ENCODE data around the gene HS3ST3A1. TPM values are rescaled to one million over a fixed set of nuclear protein-coding genes. Genes with fewer than 3 reads are reported as not detected.

The HS3ST3A1 gene
- total and polyA plus RNA-seq, 5 donors = 2.2 to 21.1 (median 5.6) TPM

DNA sequence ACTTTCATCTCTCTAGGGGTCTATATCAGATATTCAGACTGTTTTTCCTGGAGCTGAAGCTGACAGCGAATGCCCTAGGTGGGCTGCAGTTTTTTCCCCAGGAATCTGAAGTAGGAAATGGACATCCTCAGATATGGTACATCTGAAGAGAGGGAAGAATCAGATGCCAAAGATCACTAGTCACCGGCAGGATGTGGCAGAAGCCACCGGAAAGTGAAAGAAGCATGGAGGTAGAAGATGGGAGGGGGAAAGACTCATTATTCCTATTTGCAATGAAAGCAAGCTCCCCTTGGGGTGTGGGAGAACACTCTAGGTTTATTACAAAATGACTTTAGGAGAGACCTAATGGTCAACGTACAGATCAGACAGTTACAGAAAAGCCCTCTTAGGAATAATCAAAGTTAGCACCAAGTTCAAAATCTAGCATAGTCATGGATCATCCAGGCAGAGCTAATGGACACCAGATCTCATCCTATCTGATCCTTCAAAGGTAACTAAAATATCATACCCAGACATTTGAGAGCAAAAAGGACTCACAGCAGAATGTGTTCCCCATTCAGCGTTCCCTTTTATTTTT, 110.7 kb downstream of the HS3ST3A1 start:
- DNase-seq (no peak), ATAC-seq (no peak)
- WGBS = 74% methylated on average over 5 of the region's 5 CpGs
- no peaks in the 10 kb centered on the region for H3K27me3 ChIP-seq (ENCODE audit: control insufficient read depth, insufficient read depth)
- H3K27ac ChIP-seq (ENCODE audit: low read length) = no peak overlapping the region
- no peaks in the 10 kb centered on the region for H3K9me3 ChIP-seq (ENCODE audit: control insufficient read depth, low read length)
- intact Hi-C loops (cut with DNase I) = no loop called here
- no peak overlapping the region for H3K4me3 ChIP-seq (ENCODE audit: low read length)
- no peaks in the 10 kb centered on the region for H3K4me1 ChIP-seq (ENCODE audit: control insufficient read depth, insufficient read depth, low read length)

DNA sequence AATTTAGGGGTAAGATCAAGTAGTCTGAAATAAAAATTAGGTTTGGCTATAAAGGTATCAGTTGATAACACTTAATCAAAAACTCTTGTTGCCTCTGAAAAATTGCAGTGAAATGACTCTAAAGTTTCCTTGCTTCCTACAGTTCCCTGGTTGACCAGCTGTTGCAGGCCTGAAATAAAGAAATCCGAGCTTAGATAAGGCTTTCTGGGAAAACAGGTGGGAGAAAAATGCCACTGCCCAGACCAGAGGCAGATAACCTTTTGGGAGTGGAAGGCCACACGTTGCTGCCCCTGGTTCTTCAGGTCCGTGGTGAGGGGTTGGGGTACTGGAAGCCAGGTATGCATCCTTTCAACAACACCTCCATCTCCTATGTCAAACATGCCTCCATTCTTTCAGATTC, 111.3 kb downstream of the HS3ST3A1 start:
- no peak overlapping the region for H3K27ac ChIP-seq (ENCODE audit: low read length)
- no peak for ATAC-seq
- 50% methylated on average over 3 of the region's 3 CpGs for WGBS
- no peak overlapping the region for H3K4me3 ChIP-seq (ENCODE audit: low read length)
- DNase-seq = no peak
- no peaks in the 10 kb centered on the region for H3K9me3 ChIP-seq (ENCODE audit: control insufficient read depth, low read length)
- intact Hi-C loops (cut with DNase I) = no loop called here
- no peaks in the 10 kb centered on the region for H3K4me1 ChIP-seq (ENCODE audit: control insufficient read depth, insufficient read depth, low read length)
- H3K27me3 ChIP-seq (ENCODE audit: control insufficient read depth, insufficient read depth) = no peaks in the 10 kb centered on the region

DNA sequence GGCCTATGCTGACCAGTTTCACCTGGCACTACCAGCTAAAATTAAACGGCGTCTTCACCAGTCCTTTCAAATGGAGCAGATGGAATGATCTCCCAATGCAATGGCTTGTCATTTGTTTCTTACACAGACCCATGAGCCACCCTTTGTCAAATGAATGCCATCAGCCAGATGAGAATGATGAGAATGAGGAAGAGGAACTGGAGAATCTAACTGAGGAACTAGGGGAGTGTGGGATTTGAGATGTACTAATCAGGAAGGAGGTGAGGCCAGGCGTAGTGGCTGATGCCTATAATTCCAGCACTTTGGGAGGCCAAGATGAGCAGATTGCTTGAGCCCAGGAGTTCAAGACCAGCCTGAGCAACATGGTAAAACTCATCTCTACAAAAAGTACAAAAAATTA, 116.4 kb downstream of the HS3ST3A1 start:
- H3K4me1 ChIP-seq (ENCODE audit: control insufficient read depth, insufficient read depth, low read length) = no peaks in the 10 kb centered on the region
- peaks cover 2% of the 10 kb centered on the region for H3K9me3 ChIP-seq (ENCODE audit: control insufficient read depth, low read length)
- H3K27ac ChIP-seq (ENCODE audit: low read length) = no peak overlapping the region
- DNase-seq = no peak
- intact Hi-C loops (cut with DNase I) = no loop called here
- H3K27me3 ChIP-seq (ENCODE audit: control insufficient read depth, insufficient read depth) = no peaks in the 10 kb centered on the region
- H3K4me3 ChIP-seq (ENCODE audit: low read length) = no peak overlapping the region
- ATAC-seq = no peak
- 85% methylated on average over 3 of the region's 3 CpGs for WGBS

- H3K4me1 ChIP-seq (ENCODE audit: control insufficient read depth, insufficient read depth, low read length) = no peaks in the 10 kb centered on the region
- H3K4me3 ChIP-seq (ENCODE audit: low read length) = no peak overlapping the region
- H3K27ac ChIP-seq (ENCODE audit: low read length) = no peak overlapping the region
- ATAC-seq = no peak
- H3K9me3 ChIP-seq (ENCODE audit: control insufficient read depth, low read length) = peaks cover 2% of the 10 kb centered on the region
- no peak for DNase-seq
- 92% methylated on average over 4 of the region's 4 CpGs for WGBS
- H3K27me3 ChIP-seq (ENCODE audit: control insufficient read depth, insufficient read depth) = no peaks in the 10 kb centered on the region
- intact Hi-C loops (cut with DNase I) = no loop called here
These were observed 117.7 kb downstream of the HS3ST3A1 start for GRCh38 chr17:13484020-13484419.

DNA sequence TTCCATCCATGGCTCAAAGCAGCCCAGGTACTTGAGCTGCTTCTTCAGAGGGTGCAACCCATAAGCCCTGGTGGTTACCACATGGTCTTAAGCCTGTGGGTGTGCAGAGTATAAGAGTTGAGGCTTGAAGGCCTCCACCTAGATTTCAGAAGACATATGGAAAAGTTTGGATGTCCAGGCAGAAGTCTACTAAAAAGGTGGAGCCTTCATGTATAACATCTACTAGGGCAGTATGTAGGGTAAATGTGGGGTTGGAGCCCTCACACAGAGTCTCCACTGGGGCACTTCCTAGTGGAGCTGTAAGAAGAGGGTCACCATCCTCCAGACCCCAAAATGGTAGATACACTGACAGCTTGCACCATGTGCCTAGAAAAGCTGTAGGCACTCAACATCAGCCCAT, 120.9 kb downstream of the HS3ST3A1 start:
- ATAC-seq (no peak), DNase-seq (no peak)
- Histone ChIP-seq H3K9me3 (ENCODE audit: control insufficient read depth, low read length) (peaks cover 2% of the 10 kb centered on the region), H3K27me3 (ENCODE audit: control insufficient read depth, insufficient read depth) (no peaks in the 10 kb centered on the region), H3K4me3 (ENCODE audit: low read length) (no peak overlapping the region), H3K4me1 (ENCODE audit: control insufficient read depth, insufficient read depth, low read length) (no peaks in the 10 kb centered on the region), H3K27ac (ENCODE audit: low read length) (no peak overlapping the region)
- intact Hi-C loops (cut with DNase I) = no loop called here

DNA sequence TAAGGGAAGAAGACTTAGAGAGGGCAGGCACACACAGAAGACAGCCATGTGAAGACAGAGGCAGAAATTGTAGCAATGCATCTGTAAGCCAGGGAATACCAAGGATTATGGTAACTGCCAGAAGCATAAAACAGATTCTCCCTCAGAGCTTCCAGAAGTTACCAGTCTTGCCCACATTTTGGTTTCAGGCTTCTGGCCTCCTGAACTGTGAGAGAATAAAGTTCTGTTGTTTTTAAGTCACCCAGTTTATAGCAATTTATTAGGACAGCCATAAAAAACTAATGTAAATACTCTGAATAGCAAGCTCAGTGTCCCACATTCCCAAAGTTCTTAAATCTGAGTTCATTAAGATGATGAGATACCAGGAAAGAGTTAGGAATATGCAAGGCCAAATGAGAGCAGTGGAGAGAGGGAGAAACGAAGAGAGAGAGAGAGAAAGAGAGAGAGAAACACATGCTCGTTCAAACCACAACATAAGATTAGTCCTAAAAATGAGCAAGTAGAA, 123.4 kb downstream of the HS3ST3A1 start:
- ATAC-seq (no peak), DNase-seq (no peak)
- Histone ChIP-seq H3K27ac (ENCODE audit: low read length) (no peak overlapping the region), H3K27me3 (ENCODE audit: control insufficient read depth, insufficient read depth) (no peaks in the 10 kb centered on the region), H3K4me3 (ENCODE audit: low read length) (no peak overlapping the region), H3K4me1 (ENCODE audit: control insufficient read depth, insufficient read depth, low read length) (no peaks in the 10 kb centered on the region), H3K9me3 (ENCODE audit: control insufficient read depth, low read length) (peaks cover 2% of the 10 kb centered on the region)
- 71% methylated on average over 2 of the region's 2 CpGs for WGBS
- intact Hi-C loops (cut with DNase I) = no loop called here

GRCh38 chr17:13477180-13477611, 124.5 kb downstream of the HS3ST3A1 start:
- Histone ChIP-seq H3K4me3 (ENCODE audit: low read length) (no peak overlapping the region), H3K27ac (ENCODE audit: low read length) (no peak overlapping the region), H3K9me3 (ENCODE audit: control insufficient read depth, low read length) (peaks cover 2% of the 10 kb centered on the region), H3K4me1 (ENCODE audit: control insufficient read depth, insufficient read depth, low read length) (no peaks in the 10 kb centered on the region), H3K27me3 (ENCODE audit: control insufficient read depth, insufficient read depth) (no peaks in the 10 kb centered on the region)
- ATAC-seq (no peak), DNase-seq (no peak)
- intact Hi-C loops (cut with DNase I) = no loop called here

- Histone ChIP-seq H3K4me1 (ENCODE audit: control insufficient read depth, insufficient read depth, low read length) (no peaks in the 10 kb centered on the region), H3K27me3 (ENCODE audit: control insufficient read depth, insufficient read depth) (no peaks in the 10 kb centered on the region), H3K4me3 (ENCODE audit: low read length) (no peak overlapping the region), H3K9me3 (ENCODE audit: control insufficient read depth, low read length) (peaks cover 2% of the 10 kb centered on the region), H3K27ac (ENCODE audit: low read length) (no peak overlapping the region)
- ATAC-seq (no peak), DNase-seq (no peak)
- WGBS = 86% methylated on average over 1 of the region's 1 CpG
- intact Hi-C loops (cut with DNase I) = no loop called here
These were observed 125.0 kb downstream of the HS3ST3A1 start for GRCh38 chr17:13476720-13477119.

- intact Hi-C loops (cut with DNase I) = no loop called here
- Histone ChIP-seq H3K4me3 (ENCODE audit: low read length) (no peak overlapping the region), H3K27ac (ENCODE audit: low read length) (no peak overlapping the region), H3K27me3 (ENCODE audit: control insufficient read depth, insufficient read depth) (no peaks in the 10 kb centered on the region), H3K4me1 (ENCODE audit: control insufficient read depth, insufficient read depth, low read length) (no peaks in the 10 kb centered on the region), H3K9me3 (ENCODE audit: control insufficient read depth, low read length) (peaks cover 1% of the 10 kb centered on the region)
- ATAC-seq (no peak), DNase-seq (no peak)
- WGBS = 87% methylated on average over 2 of the region's 2 CpGs
These were observed 126.0 kb downstream of the HS3ST3A1 start for GRCh38 chr17:13475574-13476223.

DNA sequence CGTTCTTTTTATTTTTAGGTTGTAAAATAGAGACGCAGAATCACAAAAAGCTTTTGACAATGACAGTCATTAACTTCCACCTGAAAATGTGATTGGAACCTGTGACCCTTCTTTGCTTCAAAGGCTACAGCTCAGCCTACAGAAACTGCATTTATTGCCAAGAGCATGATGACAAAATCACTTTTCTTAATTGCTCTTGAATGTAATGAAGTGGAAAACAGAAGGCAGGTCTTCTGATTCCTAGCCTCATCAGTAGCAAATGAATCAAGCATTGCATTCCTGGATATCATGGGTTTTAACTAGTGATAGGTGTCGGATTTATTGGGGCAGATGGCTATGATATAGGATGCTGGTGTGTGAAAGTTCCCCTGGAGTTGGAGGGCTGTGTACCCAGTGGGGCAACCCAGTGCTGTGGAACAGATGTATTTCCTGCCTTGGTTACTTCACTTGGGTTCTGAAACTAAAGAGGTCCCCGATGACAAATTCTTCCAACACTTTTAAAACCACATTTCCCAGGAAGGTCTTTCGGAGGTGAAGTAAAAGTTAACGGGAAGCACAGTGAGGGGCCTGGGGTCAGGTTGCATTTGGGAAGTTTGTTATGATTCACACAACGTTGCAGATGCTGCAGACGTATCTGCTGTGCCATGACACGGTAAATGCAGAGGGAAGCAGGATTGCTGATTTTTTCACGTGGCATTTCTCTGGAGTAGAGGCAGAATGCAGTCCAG, 127.5 kb downstream of the HS3ST3A1 start:
- DNase-seq (no peak), ATAC-seq (no peak)
- Histone ChIP-seq H3K4me3 (ENCODE audit: low read length) (no peak overlapping the region), H3K27ac (ENCODE audit: low read length) (no peak overlapping the region), H3K4me1 (ENCODE audit: control insufficient read depth, insufficient read depth, low read length) (no peaks in the 10 kb centered on the region), H3K27me3 (ENCODE audit: control insufficient read depth, insufficient read depth) (no peaks in the 10 kb centered on the region), H3K9me3 (ENCODE audit: control insufficient read depth, low read length) (no peaks in the 10 kb centered on the region)
- intact Hi-C loops (cut with DNase I) = no loop called here
- 68% methylated on average over 10 of the region's 10 CpGs for WGBS

DNA sequence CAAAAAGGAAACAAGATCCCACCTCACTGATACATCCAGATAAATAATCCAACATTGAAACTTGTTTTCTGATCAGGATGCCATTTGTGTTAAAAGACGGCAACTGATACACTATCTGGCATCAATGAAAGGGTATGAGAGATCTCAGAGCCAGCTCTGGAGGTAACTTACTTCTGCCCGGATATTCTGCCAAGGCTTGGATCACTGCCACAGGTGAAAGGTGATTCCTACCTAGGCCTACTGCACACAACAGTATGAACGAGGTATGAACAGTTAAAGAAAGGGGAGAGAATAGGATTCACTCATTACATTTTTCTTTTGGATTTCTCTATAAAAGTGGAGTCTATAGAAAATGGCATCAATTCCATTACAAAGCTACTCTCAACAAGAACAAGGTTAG, 136.1 kb downstream of the HS3ST3A1 start:
- no peak overlapping the region for H3K27ac ChIP-seq (ENCODE audit: low read length)
- H3K9me3 ChIP-seq (ENCODE audit: control insufficient read depth, low read length) = no peaks in the 10 kb centered on the region
- intact Hi-C loops (cut with DNase I) = no loop called here
- H3K4me3 ChIP-seq (ENCODE audit: low read length) = no peak overlapping the region
- H3K4me1 ChIP-seq (ENCODE audit: control insufficient read depth, insufficient read depth, low read length) = no peaks in the 10 kb centered on the region
- no peak for DNase-seq
- H3K27me3 ChIP-seq (ENCODE audit: control insufficient read depth, insufficient read depth) = no peaks in the 10 kb centered on the region
- 82% methylated on average over 3 of the region's 3 CpGs for WGBS
- no peak for ATAC-seq
